Measurements from ENCODE around the gene RSPRY1. TPM values are rescaled to one million over a fixed set of nuclear protein-coding genes. Genes with fewer than 3 reads are reported as not detected.
"Not testable (repeated sequence)": the region's sequence is repeated elsewhere in the genome, so short reads cannot be mapped to it uniquely, and the experiment has no call there.

The RSPRY1 gene
- total RNA-seq, 2 experiments from 2014 or later, result 30.9 to 35.8 TPM

DNA sequence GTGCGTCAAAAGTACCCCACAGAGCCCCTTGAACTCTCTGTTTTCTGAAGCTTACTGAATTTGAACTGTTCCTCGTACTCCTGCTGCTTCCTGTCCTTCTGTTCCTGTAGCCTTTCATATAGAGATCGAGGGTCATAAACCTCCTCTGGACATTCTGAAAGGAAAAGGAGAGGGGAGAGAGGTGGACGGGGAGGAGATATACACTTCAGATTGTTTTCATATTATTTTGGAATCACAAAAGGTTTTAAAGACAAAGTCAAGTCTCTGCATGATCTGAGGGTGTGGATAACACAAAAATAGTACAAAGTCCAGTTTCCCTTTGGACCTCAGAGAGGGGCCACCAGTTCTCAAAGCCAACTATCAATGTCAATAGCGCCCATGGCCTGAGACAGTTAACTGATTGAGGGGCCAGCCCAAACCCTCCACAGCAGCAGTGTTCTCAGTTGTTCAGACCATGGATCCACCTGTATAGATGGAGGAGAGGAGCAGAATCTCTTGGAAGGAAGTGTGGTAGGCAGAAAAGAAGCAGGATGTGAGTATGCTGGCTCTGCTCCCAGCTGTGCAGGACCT lies 13.3 kb upstream of the RSPRY1 start:
- H3K27ac Mint-ChIP-seq, result peak overlapping the region; percentile 18
- no peaks in the 10 kb centered on the region for H3K9me3 Mint-ChIP-seq (ENCODE audit: insufficient read depth)
- H3K4me3 Mint-ChIP-seq, result no peak overlapping the region
- ChIA-PET POLR2A (no interaction called here), CTCF (interaction anchor here (1.0 kb wide), 3 partner anchors 21 to 88 kb away, joined by 3 read pairs; no protein-coding TSS in a partner anchor)
- no peaks in the 10 kb centered on the region for H3K27me3 Mint-ChIP-seq (ENCODE audit: low read depth)
- peaks cover 42% of the 10 kb centered on the region for H3K36me3 Mint-ChIP-seq (ENCODE audit: low read depth)
- ATAC-seq (no peak), DNase-seq (no peak)
- H3K4me1 Mint-ChIP-seq (ENCODE audit: low read depth), result peaks cover 4% of the 10 kb centered on the region

DNA sequence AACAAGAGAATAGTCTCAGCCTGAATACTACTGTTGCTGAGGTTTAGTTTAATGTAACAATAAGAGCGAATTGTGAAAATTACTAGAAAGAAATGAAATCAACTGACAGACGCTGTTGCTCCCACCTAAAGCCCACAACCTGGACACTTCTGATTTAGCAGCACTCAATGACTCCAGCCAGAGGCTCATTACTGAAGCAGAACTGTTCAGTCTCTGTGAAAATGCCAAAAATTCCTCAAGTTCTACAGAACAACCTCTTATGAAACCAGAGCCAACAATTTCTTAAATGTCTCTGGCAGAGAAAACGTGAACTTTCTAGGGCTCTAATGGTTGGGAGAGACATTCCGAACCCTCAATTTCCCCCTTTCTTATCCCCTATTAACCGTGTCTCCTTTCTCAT lies 10.2 kb upstream of the RSPRY1 start:
- Mint-ChIP-seq H3K27me3 (ENCODE audit: low read depth) (no peaks in the 10 kb centered on the region), H3K4me3 (no peak overlapping the region), H3K36me3 (ENCODE audit: low read depth) (peaks cover 29% of the 10 kb centered on the region), H3K9me3 (ENCODE audit: insufficient read depth) (no peaks in the 10 kb centered on the region), H3K4me1 (ENCODE audit: low read depth) (no peaks in the 10 kb centered on the region), H3K27ac (no peak overlapping the region)
- DNase-seq, result no peak
- ChIA-PET CTCF (interaction anchor here (1.0 to 1.9 kb wide), 4 partner anchors 83 to 211 kb away, joined by 3 to 7 read pairs (median 6); partner anchors contain the start of gene CPNE2), POLR2A (no interaction called here)
- no peak for ATAC-seq

DNA sequence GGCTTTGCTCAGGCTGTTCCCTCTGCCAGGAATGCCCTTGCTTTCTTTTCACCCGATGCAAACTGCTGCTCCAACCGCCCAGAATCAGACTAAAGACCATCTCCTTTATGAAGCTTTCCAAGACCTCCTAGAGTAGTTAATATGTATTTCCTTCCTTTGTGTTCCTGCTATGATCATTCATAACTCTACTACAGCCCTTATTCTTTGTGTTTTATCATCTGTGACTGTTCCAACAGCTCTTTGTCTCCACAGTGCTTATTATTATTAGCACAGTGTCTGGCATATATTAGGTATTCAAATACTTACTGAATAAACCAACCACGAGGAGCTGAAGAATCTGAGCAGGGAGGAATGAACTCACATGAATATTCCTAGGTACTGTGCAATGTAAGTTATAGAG lies 7.9 kb upstream of the RSPRY1 start:
- no peaks in the 10 kb centered on the region for H3K27me3 Mint-ChIP-seq (ENCODE audit: low read depth)
- ATAC-seq, result no peak
- CTCF ChIA-PET, result interaction anchor here (1.7 kb wide), 1 partner anchor 95 kb away, joined by 4 read pairs; no protein-coding TSS in a partner anchor
- no peak for DNase-seq
- peaks cover 6% of the 10 kb centered on the region for H3K36me3 Mint-ChIP-seq (ENCODE audit: low read depth)
- no peaks in the 10 kb centered on the region for H3K9me3 Mint-ChIP-seq (ENCODE audit: insufficient read depth)
- H3K27ac Mint-ChIP-seq, result no peak overlapping the region
- H3K4me1 Mint-ChIP-seq (ENCODE audit: low read depth), result peaks cover 3% of the 10 kb centered on the region
- POLR2A ChIA-PET, result no interaction called here
- H3K4me3 Mint-ChIP-seq, result no peak overlapping the region

DNA sequence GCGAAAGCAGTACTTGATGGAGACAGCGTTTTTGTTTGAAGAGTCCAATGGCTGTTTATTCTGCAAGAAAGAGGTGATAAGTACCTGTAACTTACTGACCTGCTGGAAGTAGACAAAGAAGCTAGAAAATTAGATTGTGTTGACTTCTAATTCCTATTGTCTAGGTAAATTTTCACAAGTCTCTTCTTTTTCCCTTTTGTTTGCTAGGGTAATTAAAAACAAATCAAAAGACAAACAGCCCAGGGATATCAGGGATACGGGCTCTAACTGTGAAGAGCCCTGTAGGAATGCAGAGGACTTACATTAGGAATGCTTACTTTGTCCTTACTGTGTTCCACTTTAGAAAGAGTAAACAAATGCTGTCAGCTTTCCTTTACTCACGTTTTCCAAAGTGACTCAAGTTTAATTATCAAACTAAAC lies 7.3 kb upstream of the RSPRY1 start:
- CTCF ChIA-PET, result interaction anchor here (1.7 kb wide), 1 partner anchor 95 kb away, joined by 4 read pairs; no protein-coding TSS in a partner anchor
- H3K4me1 Mint-ChIP-seq (ENCODE audit: low read depth), result peaks cover 8% of the 10 kb centered on the region
- H3K27me3 Mint-ChIP-seq (ENCODE audit: low read depth), result no peaks in the 10 kb centered on the region
- H3K9me3 Mint-ChIP-seq (ENCODE audit: insufficient read depth), result no peaks in the 10 kb centered on the region
- DNase-seq (no peak), ATAC-seq (no peak)
- H3K4me3 Mint-ChIP-seq, result no peak overlapping the region
- peaks cover 3% of the 10 kb centered on the region for H3K36me3 Mint-ChIP-seq (ENCODE audit: low read depth)
- H3K27ac Mint-ChIP-seq, result no peak overlapping the region
- POLR2A ChIA-PET, result no interaction called here

DNA sequence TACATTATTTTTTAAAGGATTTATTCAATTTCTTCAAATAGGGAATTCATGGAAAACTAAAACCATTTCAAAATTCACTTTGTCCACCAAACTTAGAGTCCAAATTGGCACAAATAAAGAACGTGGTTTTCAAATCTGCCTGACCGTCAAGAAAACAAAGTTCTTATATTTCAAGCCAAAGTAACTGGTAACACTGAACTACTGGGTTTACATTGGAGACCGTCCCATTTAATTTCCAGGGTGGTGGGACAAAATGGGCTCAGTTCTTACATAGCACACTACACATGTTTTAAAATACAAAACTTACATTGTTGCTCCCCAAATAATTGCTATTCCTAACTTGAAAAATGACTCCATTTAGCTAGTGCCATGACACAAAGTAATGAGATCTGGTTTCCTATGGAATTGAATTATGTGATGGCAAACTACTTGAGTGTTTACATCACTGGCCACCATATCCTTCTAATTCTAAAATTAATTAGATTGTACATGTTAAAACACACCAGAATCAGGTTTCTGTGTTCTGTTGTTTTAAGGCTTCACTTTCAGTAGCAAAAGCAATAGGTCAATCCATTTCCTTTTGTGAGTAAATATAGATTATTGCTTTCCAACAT lies 6.8 kb upstream of the RSPRY1 start:
- ChIA-PET POLR2A (no interaction called here), CTCF (interaction anchor here (1.3 to 1.4 kb wide), 2 partner anchors 87 to 121 kb away, joined by 3 to 4 read pairs; partner anchors contain the start of gene CPNE2)
- ATAC-seq, result no peak
- no peak overlapping the region for H3K4me3 Mint-ChIP-seq
- H3K9me3 Mint-ChIP-seq (ENCODE audit: insufficient read depth), result no peaks in the 10 kb centered on the region
- H3K4me1 Mint-ChIP-seq (ENCODE audit: low read depth), result peaks cover 13% of the 10 kb centered on the region
- no peaks in the 10 kb centered on the region for H3K27me3 Mint-ChIP-seq (ENCODE audit: low read depth)
- DNase-seq, result no peak
- H3K27ac Mint-ChIP-seq, result no peak overlapping the region
- H3K36me3 Mint-ChIP-seq (ENCODE audit: low read depth), result peaks cover 5% of the 10 kb centered on the region

DNA sequence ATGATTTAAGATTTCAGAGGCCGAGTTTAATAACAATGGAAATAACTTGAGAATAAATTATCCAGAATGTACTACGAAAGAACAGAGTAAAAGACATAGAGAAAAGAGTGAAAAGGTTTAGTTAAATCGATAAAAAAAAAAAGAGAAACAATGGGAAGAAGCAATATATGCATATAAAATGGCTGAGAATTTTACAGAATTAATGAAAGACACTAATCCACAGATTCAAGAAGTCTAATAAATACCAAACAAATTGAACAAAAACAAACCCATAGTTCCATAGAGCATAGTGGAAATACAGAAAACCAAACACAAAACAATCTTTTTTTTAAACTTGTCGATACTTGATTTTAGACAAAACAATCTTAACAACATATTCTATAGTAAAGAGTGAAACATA lies 2.0 kb upstream of the RSPRY1 start:
- DNase-seq (no peak), ATAC-seq (no peak)
- ChIA-PET CTCF (interaction anchor here (0.7 to 3.0 kb wide), 6 partner anchors 14 to 116 kb away, joined by 3 to 10 read pairs (median 4); partner anchors contain the start of gene CPNE2), POLR2A (no interaction called here)
- no peaks in the 10 kb centered on the region for H3K27me3 Mint-ChIP-seq (ENCODE audit: low read depth)
- peaks cover 5% of the 10 kb centered on the region for H3K36me3 Mint-ChIP-seq (ENCODE audit: low read depth)
- H3K4me1 Mint-ChIP-seq (ENCODE audit: low read depth), result peaks cover 40% of the 10 kb centered on the region
- H3K4me3 Mint-ChIP-seq, result peak overlapping the region; percentile 94
- no peak overlapping the region for H3K27ac Mint-ChIP-seq
- no peaks in the 10 kb centered on the region for H3K9me3 Mint-ChIP-seq (ENCODE audit: insufficient read depth)

DNA sequence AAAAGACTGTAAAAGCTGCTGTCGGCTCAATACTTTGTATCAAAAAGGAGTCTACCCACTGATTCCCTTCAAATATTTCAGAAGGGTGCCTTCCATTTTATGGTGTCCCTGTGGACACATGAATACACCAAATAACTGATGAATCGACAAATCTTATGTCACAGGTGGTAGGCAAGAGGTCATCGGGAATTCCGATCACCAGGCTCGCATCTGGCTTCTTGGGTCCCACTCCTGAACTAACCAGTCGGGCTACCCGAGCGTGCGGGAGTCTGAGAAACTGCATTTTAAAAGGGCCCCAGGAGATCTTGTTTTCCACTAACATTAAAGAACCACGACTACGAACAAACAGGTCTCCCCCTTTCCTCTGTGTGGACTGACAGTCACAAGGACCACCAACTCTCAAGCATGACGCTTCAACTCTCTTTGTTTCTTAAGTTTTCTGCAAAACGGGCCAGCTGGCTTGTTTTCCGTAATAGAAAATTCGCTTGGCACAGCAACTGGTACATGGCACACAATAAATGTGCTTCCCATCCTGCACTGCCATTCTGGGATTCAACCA lies 1.2 kb upstream of the RSPRY1 start:
- no peaks in the 10 kb centered on the region for H3K27me3 Mint-ChIP-seq (ENCODE audit: low read depth)
- H3K27ac Mint-ChIP-seq, result peak overlapping the region; percentile 97
- ATAC-seq (no peak), DNase-seq (peak; percentile 22)
- ChIA-PET POLR2A (interaction anchor here (0.9 to 1.7 kb wide), 4 partner anchors 15 to 58 kb away, joined by 3 to 6 read pairs (median 4); no protein-coding TSS in a partner anchor), CTCF (interaction anchor here (0.7 to 3.0 kb wide), 7 partner anchors 11 to 237 kb away, joined by 3 to 10 read pairs (median 4); partner anchors contain the start of gene CPNE2)
- peak overlapping the region; percentile 94 for H3K4me3 Mint-ChIP-seq
- H3K4me1 Mint-ChIP-seq (ENCODE audit: low read depth), result peaks cover 40% of the 10 kb centered on the region
- H3K36me3 Mint-ChIP-seq (ENCODE audit: low read depth), result peaks cover 9% of the 10 kb centered on the region
- no peaks in the 10 kb centered on the region for H3K9me3 Mint-ChIP-seq (ENCODE audit: insufficient read depth)

DNA sequence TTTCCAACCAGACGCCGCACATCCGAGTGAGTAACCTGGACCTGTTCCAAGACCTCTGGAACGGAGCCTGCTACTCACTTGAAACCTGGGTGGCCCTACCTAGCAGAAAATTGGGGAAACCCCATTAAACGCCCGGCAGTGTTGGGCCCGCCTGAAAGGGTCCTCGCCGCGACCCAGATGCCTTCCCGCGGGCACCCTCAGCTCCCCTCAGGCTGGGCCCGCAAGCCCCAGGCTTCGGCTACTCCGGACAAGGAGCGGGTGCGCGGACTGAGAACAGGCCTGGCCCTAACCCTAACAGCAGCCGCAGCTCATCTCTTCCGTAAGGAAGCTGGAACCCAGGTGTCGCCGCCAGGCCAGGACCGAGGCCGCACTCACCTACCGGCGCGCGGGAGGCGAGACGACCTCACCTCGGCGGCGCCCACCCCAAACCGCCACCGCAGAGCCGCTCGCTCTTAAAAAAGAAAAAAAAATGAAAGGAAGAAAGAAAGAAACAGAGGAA lies 634 bp upstream of the RSPRY1 start:
- peak; percentile 42 for ATAC-seq
- H3K4me1 Mint-ChIP-seq (ENCODE audit: low read depth), result peaks cover 40% of the 10 kb centered on the region
- H3K36me3 Mint-ChIP-seq (ENCODE audit: low read depth), result peaks cover 9% of the 10 kb centered on the region
- no peaks in the 10 kb centered on the region for H3K27me3 Mint-ChIP-seq (ENCODE audit: low read depth)
- ChIA-PET CTCF (interaction anchor here (0.9 to 3.0 kb wide), 11 partner anchors 11 to 237 kb away, joined by 3 to 10 read pairs (median 3); partner anchors contain the start of gene CPNE2), POLR2A (interaction anchor here (0.6 to 1.7 kb wide), 8 partner anchors 15 to 196 kb away, joined by 3 to 6 read pairs (median 4); partner anchors contain the start of gene NLRC5)
- no peaks in the 10 kb centered on the region for H3K9me3 Mint-ChIP-seq (ENCODE audit: insufficient read depth)
- peak overlapping the region; percentile 97 for H3K27ac Mint-ChIP-seq
- no peak for DNase-seq
- H3K4me3 Mint-ChIP-seq, result peak overlapping the region; percentile 94

DNA sequence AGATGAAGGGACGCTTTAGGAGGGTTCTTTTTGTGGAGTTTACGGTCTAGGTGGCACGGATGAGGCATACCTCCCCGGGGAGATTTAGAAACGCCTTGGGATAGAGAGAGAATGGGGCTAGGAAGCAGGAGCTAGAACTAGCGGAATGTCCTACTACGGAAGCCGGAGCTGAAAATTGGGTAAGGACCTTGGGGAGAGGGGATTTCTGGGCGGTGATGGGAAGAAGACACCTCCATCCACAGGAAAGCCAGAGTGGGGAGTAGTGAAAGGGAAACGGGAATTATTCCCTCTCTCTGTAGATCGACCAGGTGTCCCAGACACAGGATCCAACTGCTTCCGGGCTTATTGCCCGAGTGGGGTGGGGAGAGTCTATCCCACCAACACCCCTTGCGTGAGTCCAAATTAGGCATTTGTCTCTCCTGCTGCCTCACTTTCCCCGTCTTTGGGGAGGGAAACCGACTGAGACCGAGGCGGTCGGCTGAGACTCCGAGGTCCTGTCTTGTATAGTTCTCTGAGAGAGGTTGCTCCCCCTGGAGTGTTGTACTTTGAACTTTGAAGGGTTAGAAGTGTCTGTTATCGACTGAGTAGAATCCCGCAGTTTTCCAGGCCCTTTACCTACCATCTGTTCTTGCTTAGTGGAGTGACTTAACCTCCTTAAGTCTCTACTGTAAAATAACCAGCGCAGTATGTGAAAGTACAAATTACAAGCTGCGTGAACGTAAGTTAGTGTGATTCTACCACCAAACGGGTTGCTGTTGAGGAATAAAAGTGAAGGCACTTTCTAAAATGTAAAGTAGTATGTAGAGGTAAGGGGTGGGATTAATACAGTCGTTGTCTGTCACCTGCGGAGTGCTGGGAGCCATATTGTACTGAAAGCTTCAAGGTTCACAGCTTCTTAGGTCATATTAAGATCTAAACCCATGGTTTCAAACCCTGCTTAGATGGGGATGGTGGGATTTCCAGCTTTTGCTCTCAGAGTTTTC lies 1.0 kb downstream of the RSPRY1 start:
- Mint-ChIP-seq H3K4me3 (peak overlapping the region; percentile 94), H3K36me3 (ENCODE audit: low read depth) (peaks cover 9% of the 10 kb centered on the region), H3K27me3 (ENCODE audit: low read depth) (no peaks in the 10 kb centered on the region), H3K4me1 (ENCODE audit: low read depth) (peaks cover 37% of the 10 kb centered on the region), H3K27ac (peak overlapping the region; percentile 97), H3K9me3 (ENCODE audit: insufficient read depth) (no peaks in the 10 kb centered on the region)
- ATAC-seq (no peak), DNase-seq (peak; percentile 44)
- CTCF ChIA-PET, result interaction anchor here (0.9 to 1.7 kb wide), 3 partner anchors 94 to 230 kb away, joined by 3 to 6 read pairs (median 3); no protein-coding TSS in a partner anchor
- POLR2A ChIA-PET, result interaction anchor here (0.5 to 1.5 kb wide), 7 partner anchors 10 to 562 kb away, joined by 3 to 4 read pairs (median 3); partner anchors contain the start of genes MT1E and NLRC5

DNA sequence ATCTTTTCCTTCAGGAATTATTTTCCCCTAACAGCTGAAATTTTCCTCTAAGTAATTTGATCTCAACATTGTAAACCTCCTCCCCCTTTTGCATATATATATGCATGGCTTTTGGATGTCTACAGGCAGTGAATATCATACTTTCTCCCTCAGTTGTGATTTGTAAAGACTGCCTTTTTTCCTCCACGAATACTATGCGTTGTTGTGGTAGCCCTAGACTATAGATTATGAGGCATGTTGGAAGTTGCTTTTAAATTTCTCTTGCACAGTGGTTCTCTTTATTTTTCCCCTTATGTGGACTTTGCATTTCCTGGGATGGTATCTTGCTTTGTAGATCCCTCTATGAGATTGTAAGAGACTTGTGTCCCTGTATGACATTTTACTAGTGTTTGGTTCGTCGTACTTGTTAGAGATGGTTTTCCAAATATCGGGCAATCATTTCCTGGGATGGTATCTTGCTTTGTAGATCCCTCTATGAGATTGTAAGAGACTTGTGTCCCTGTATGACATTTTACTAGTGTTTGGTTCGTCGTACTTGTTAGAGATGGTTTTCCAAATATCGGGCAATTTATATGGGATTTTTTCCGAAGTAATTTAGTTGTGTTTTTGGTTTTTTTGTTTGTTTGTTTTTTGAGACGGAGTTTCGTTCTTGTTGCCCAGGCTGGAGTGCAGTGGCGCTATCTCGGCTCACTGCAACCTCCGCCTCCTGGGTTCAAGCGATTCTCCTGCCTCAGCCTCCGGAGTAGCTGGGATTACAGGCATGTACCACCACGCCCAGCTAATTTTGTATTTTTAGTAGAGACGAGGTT lies 2.0 kb downstream of the RSPRY1 start:
- H3K36me3 Mint-ChIP-seq (ENCODE audit: low read depth); ATAC-seq; H3K9me3 Mint-ChIP-seq (ENCODE audit: insufficient read depth); DNase-seq; H3K27me3 Mint-ChIP-seq (ENCODE audit: low read depth); H3K27ac Mint-ChIP-seq: not testable (repeated sequence)
- ChIA-PET CTCF (interaction anchor here (0.9 kb wide), 1 partner anchor 229 kb away, joined by 3 read pairs; no protein-coding TSS in a partner anchor), POLR2A (interaction anchor here (0.5 to 1.1 kb wide), 2 partner anchors 9 to 130 kb away, joined by 3 read pairs; no protein-coding TSS in a partner anchor)
- peaks cover 41% of the 10 kb centered on the region for H3K4me1 Mint-ChIP-seq (ENCODE audit: low read depth)
- peak overlapping the region; percentile 94 for H3K4me3 Mint-ChIP-seq
